Measurements from ENCODE around the gene C2orf68. TPM values are rescaled to one million over a fixed set of nuclear protein-coding genes. Genes with fewer than 3 reads are reported as not detected.

C2orf68 gene
- total RNA-seq, 1 experiment from 2014 or later, result 23.7 TPM

GRCh38 chr2:85580206-85580605 lies 31.7 kb downstream of the C2orf68 start:
- DNase-seq (ENCODE audit: low read depth, low spot score) (no peak), ATAC-seq (no peak)
- H3K27ac ChIP-seq (ENCODE audit: low read length), result no peak overlapping the region
- ChIA-PET CTCF (no interaction called here), POLR2A (interaction anchor here (0.7 kb wide), 1 partner anchor 15 kb away, joined by 4 read pairs; no protein-coding TSS in a partner anchor)
- TF ChIP-seq POLR2AphosphoS5 (IDR thresholded peaks at IDR 0.05; ENCODE audit: low read depth, low read length) (no peak), CTCF (IDR thresholded peaks at IDR 0.05) (no peak), SIN3A (IDR thresholded peaks at IDR 0.05; ENCODE audit: borderline replicate concordance, insufficient read depth, low read depth, low read length) (no peak), TCF7L2 (IDR thresholded peaks at IDR 0.05; ENCODE audit: low read depth, low read length) (no peak), REST (IDR thresholded peaks at IDR 0.05; ENCODE audit: insufficient read depth in 1 of 2, low read depth in 2 of 2, low read length in 1 of 2) (no peak)
- BruUV-seq (replicated peaks), result no TSS peak
- H3K36me3 ChIP-seq (ENCODE audit: control insufficient read depth, insufficient read depth, low read length), result no peaks in the 10 kb centered on the region
- no peak overlapping the region for H3K4me3 ChIP-seq (ENCODE audit: low read depth in 2 of 2, low read length in 2 of 2)
- H3K4me1 ChIP-seq (ENCODE audit: control insufficient read depth, insufficient read depth, low read length), result peaks cover 40% of the 10 kb centered on the region
- no peaks in the 10 kb centered on the region for H3K27me3 ChIP-seq (ENCODE audit: control insufficient read depth, insufficient read depth, low read length)
- in situ Hi-C loops (cut with HindIII; ENCODE audit: low pct_unique_long_range_greater_than_20kb, low sequenced_read_pairs) (no loop called here), intact Hi-C loops (cut with micrococcal nuclease; ENCODE audit: unreplicated experiment) (no loop called here)
- no peaks in the 10 kb centered on the region for H3K9me3 ChIP-seq (ENCODE audit: control insufficient read depth, insufficient read depth, low read depth, low read length)

- intact Hi-C loops (cut with micrococcal nuclease; ENCODE audit: unreplicated experiment), result no loop called here
- DNase-seq (ENCODE audit: low read depth, low spot score) (no peak), ATAC-seq (no peak)
- ChIA-PET CTCF (no interaction called here), POLR2A (interaction anchor here (0.7 kb wide), 2 partner anchors 16 to 25 kb away, joined by 4 read pairs; no protein-coding TSS in a partner anchor)
- peaks cover 32% of the 10 kb centered on the region for H3K4me1 ChIP-seq (ENCODE audit: control insufficient read depth, insufficient read depth, low read length)
- no peaks in the 10 kb centered on the region for H3K27me3 ChIP-seq (ENCODE audit: control insufficient read depth, insufficient read depth, low read length)
- peak overlapping the region; percentile 89 for H3K27ac ChIP-seq (ENCODE audit: low read length)
- no peaks in the 10 kb centered on the region for H3K36me3 ChIP-seq (ENCODE audit: control insufficient read depth, insufficient read depth, low read length)
- in situ Hi-C loops (cut with HindIII; ENCODE audit: low pct_unique_long_range_greater_than_20kb, low sequenced_read_pairs), result no loop called here
- BruUV-seq (replicated peaks), result TSS peak; percentile 83
- H3K4me3 ChIP-seq (ENCODE audit: low read depth in 2 of 2, low read length in 2 of 2), result peak overlapping the region in 1 of 2 experiments; percentile 66; a peak in 2 of 4 replicates
- no peaks in the 10 kb centered on the region for H3K9me3 ChIP-seq (ENCODE audit: control insufficient read depth, insufficient read depth, low read depth, low read length)
- TF ChIP-seq CTCF (IDR thresholded peaks at IDR 0.05), result no peak
- TF ChIP-seq REST (IDR thresholded peaks at IDR 0.05; ENCODE audit: insufficient read depth in 1 of 2, low read depth in 2 of 2, low read length in 1 of 2), result no peak
- TF ChIP-seq TCF7L2 (IDR thresholded peaks at IDR 0.05; ENCODE audit: low read depth, low read length), result no peak
- no peak for TF ChIP-seq POLR2AphosphoS5 (IDR thresholded peaks at IDR 0.05; ENCODE audit: low read depth, low read length)
- TF ChIP-seq SIN3A (IDR thresholded peaks at IDR 0.05; ENCODE audit: borderline replicate concordance, insufficient read depth, low read depth, low read length), result no peak
Observed at GRCh38 chr2:85579266-85579935, 32.5 kb downstream of the C2orf68 start.

Data from Panc1 (cell line).